Body of pancreas (tissue), 4 donors: ENCODE measurements around the gene TMEM117. TPM values are rescaled to one million over a fixed set of nuclear protein-coding genes. Genes with fewer than 3 reads are reported as not detected.

Source experiments
- ATAC-seq: fragments of 150-250 bp; one replicate; pipeline ENCODE4 v1.9.1; 2016
- DNase-seq, 4 donors: peaks; one replicate each; pipeline ENCODE4 v3.0.0-alpha.2; 2019
- H3K27ac ChIP-seq, 4 donors: fragments of 200-600 bp; sonication (generic); 1 replicate in 3 of 4; 2 replicates in 1 of 4; pipeline versions ENCODE4 v1.5.1 to v1.6.1; 2016 to 2019; ENCODE audit warnings: mild to moderate bottlenecking in 1 of 4, mixed read lengths in 1 of 4, moderate library complexity in 1 of 4
- H3K27me3 ChIP-seq, 2 donors: fragments of 200-600 bp; sonication (generic); one replicate each; pipeline ENCODE4 v1.6.0; 2016; ENCODE audit warnings: mild to moderate bottlenecking in 1 of 2
- H3K36me3 ChIP-seq, 2 donors: fragments of 200-600 bp; sonication (generic); replicated peaks in 1 of 2; 2 replicates each; pipeline ENCODE4 v1.5.1; 2016; ENCODE audit warnings: low read depth in 2 of 2; ENCODE audit not compliant: insufficient read depth in 1 of 2
- H3K4me1 ChIP-seq: fragments of 200-600 bp; sonication (generic); one replicate; pipeline ENCODE4 v1.6.0; 2016
- H3K4me3 ChIP-seq, 2 donors: fragments of 200-600 bp; sonication (generic); 1 replicate in 1 of 2; 2 replicates in 1 of 2; pipeline ENCODE4 v1.5.1; 2016 to 2019
- H3K9me3 ChIP-seq, 3 donors: fragments of 200-600 bp; sonication (generic); 1 replicate in 2 of 3; 2 replicates in 1 of 3; pipeline ENCODE4 v1.5.1; 2016
- POLR2A ChIP-seq, 3 donors: fragments of 450-650 bp; IDR thresholded peaks; one replicate each; pipeline ENCODE4 v1.6.1; 2016; ENCODE audit warnings: antibody characterized with exemption in 3 of 3, mild to moderate bottlenecking in 2 of 3
- WGBS, 2 donors: methylation state at CpG; one replicate each; pipeline ENCODE4 v1.1.5; 2017; 5-methylcytosine and 5-hydroxymethylcytosine counted together
- intact Hi-C: fragments of 100-400 bp; cut with DNase I; formaldehyde crosslinking; loops from one replicate; pipeline ENCODE4 v1.15.1; 2023
- total RNA-seq, 2 donors: library from RNA; depleted of rRNA; stranded (reverse); fragments of >200 nt; gene quantifications; one replicate each; pipeline ENCODE4 v1.1.0, GENCODE V29; 2016
- TF ChIP-seq, protein P1 (sequence below), 7 experiments: fragments of 450-650 bp in 4 of 7; fragments of 200-600 bp in 3 of 7; sonication (generic) in 3 of 7; IDR thresholded peaks; one replicate each; pipeline ENCODE4 v1.5.1; 2016 to 2019; ENCODE audit warnings: antibody characterized with exemption in 7 of 7

Gene TMEM117
- total RNA-seq, 2 donors from 2014 or later, result 19.2 to 23.4 TPM

DNA sequence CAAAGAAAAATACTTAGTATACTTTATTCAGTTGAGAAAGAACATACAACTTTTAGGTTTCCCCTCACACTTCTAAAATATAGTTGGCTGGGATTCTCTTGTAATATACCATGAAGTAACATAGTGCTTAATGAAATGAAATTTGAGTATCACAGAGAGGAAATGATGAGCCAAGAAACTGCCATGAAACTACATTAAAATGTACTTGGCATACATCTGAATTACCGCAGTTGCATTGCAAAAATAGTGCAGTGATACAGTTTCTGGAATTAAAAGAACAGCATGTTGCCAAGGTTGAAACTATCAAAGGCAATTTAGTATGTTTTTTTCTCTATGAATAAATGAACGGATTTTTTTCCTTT lies 389.2 kb downstream of the TMEM117 start:
- TF ChIP-seq, protein P1, sequence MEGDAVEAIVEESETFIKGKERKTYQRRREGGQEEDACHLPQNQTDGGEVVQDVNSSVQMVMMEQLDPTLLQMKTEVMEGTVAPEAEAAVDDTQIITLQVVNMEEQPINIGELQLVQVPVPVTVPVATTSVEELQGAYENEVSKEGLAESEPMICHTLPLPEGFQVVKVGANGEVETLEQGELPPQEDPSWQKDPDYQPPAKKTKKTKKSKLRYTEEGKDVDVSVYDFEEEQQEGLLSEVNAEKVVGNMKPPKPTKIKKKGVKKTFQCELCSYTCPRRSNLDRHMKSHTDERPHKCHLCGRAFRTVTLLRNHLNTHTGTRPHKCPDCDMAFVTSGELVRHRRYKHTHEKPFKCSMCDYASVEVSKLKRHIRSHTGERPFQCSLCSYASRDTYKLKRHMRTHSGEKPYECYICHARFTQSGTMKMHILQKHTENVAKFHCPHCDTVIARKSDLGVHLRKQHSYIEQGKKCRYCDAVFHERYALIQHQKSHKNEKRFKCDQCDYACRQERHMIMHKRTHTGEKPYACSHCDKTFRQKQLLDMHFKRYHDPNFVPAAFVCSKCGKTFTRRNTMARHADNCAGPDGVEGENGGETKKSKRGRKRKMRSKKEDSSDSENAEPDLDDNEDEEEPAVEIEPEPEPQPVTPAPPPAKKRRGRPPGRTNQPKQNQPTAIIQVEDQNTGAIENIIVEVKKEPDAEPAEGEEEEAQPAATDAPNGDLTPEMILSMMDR (IDR thresholded peaks at IDR 0.05), result no peak
- TF ChIP-seq POLR2A (IDR thresholded peaks at IDR 0.05), result no peak
- Histone ChIP-seq H3K4me1 (no peaks in the 10 kb centered on the region), H3K27ac (no peak overlapping the region), H3K4me3 (no peak overlapping the region), H3K36me3 (no peaks in the 10 kb centered on the region), H3K27me3 (no peaks in the 10 kb centered on the region), H3K9me3 (no peaks in the 10 kb centered on the region)
- WGBS, 2 donors, result 78 to 80% methylated on average over 2 of the region's 2 CpGs
- intact Hi-C loops, result no loop called here
- DNase-seq (no peak), ATAC-seq (no peak)

DNA sequence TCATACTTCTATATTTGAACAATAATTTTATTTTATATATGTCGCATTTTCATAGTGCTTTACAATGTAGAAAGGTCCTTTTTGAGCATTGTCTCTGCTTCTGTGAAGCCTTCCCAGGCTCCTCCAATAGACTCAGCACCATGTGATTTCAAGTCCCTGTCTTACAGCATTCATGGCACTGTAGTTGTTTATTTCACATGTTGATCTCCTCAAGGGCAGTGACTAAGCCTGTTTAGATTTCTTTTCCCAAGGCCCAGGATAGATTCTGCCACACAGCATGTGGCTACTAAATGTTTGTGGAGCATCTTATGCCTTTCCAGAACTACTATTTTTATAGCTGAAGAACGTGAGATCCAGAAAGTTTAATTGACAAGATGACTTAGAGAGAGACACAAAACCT lies 391.7 kb downstream of the TMEM117 start:
- no peak for TF ChIP-seq POLR2A (IDR thresholded peaks at IDR 0.05)
- Histone ChIP-seq H3K9me3 (no peaks in the 10 kb centered on the region), H3K4me3 (no peak overlapping the region), H3K36me3 (no peaks in the 10 kb centered on the region), H3K4me1 (no peaks in the 10 kb centered on the region), H3K27ac (no peak overlapping the region), H3K27me3 (no peaks in the 10 kb centered on the region)
- DNase-seq (no peak), ATAC-seq (no peak)
- intact Hi-C loops, result no loop called here
- 71% methylated on average over 2 of the region's 2 CpGs for WGBS, 2 donors

DNA sequence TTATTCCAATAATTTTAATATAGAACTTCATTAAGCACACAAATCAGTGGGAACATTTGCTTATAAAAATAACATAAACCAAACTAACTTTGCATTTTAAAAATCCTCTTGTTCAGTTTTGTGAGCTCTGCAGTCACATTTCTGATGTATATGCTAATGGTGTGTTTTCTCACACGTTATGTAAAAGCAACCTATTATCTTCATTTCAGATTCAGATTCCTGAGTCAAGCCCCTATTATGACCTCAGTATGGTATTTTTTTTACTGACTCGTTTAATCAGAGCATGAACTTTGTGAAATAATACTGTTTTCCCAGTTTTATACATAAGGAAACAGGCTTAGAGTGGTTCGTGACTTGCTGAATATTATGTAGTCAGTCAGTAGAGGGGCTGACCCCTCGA lies 394.0 kb downstream of the TMEM117 start:
- H3K4me1 ChIP-seq, result no peaks in the 10 kb centered on the region
- intact Hi-C loops, result no loop called here
- H3K27me3 ChIP-seq, result no peaks in the 10 kb centered on the region
- DNase-seq, result no peak
- TF ChIP-seq, protein P1 (IDR thresholded peaks at IDR 0.05), result no peak
- no peak for TF ChIP-seq POLR2A (IDR thresholded peaks at IDR 0.05)
- no peak overlapping the region for H3K4me3 ChIP-seq
- no peak for ATAC-seq
- H3K36me3 ChIP-seq, result no peaks in the 10 kb centered on the region
- 80 to 81% methylated on average over 4 of the region's 4 CpGs for WGBS, 2 donors
- no peak overlapping the region for H3K27ac ChIP-seq
- H3K9me3 ChIP-seq, result no peaks in the 10 kb centered on the region

DNA sequence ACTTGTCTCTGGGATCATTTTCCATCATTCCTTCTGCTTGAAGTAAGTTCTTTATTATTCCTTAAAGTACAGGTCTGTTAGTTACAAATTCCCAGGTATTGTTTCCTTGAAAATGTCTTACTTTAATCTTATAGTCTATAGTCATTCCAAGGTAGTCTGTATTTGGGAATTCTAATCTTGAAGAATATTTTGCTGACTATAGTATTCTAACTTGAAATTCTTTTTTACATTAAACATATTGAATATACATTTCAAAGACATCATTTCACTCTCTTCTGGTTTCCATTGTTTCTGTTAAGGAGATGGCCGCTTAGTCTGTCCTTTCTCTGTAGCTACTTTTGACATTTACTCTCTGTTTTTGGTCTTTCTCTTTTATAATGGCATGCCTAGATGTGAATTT lies 399.8 kb downstream of the TMEM117 start:
- ATAC-seq, result no peak
- Histone ChIP-seq H3K27ac (no peak overlapping the region), H3K9me3 (no peaks in the 10 kb centered on the region), H3K36me3 (no peaks in the 10 kb centered on the region), H3K27me3 (no peaks in the 10 kb centered on the region), H3K4me1 (no peaks in the 10 kb centered on the region), H3K4me3 (no peak overlapping the region)
- 96 to 100% methylated on average over 1 of the region's 1 CpG for WGBS, 2 donors
- intact Hi-C loops, result no loop called here
- TF ChIP-seq, protein P1 (IDR thresholded peaks at IDR 0.05), result no peak
- DNase-seq, result no peak

GRCh38 chr12:44240186-44240585 lies 404.3 kb downstream of the TMEM117 start:
- no peak for ATAC-seq
- 78 to 85% methylated on average over 2 of the region's 2 CpGs for WGBS, 2 donors

More at GRCh38 chr12:44240186-44240585, 404.3 kb downstream of the TMEM117 start:
- DNase-seq, result no peak
- no peaks in the 10 kb centered on the region for H3K4me1 ChIP-seq
- intact Hi-C loops, result no loop called here
- no peaks in the 10 kb centered on the region for H3K36me3 ChIP-seq
- no peaks in the 10 kb centered on the region for H3K9me3 ChIP-seq
- no peak for TF ChIP-seq POLR2A (IDR thresholded peaks at IDR 0.05)
- TF ChIP-seq, protein P1 (IDR thresholded peaks at IDR 0.05), result no peak
- H3K27ac ChIP-seq, result no peak overlapping the region
- H3K4me3 ChIP-seq, result no peak overlapping the region
- no peaks in the 10 kb centered on the region for H3K27me3 ChIP-seq
